ENCODE data around the gene GULP1.
"Not testable (repeated sequence)": the region's sequence is repeated elsewhere in the genome, so short reads cannot be mapped to it uniquely, and the experiment has no call there.

GULP1 gene

GRCh38 chr2:188272121-188272520, 19.6 kb upstream of the GULP1 start:
- no peak for DNase-seq (ENCODE audit: insufficient read length, low spot score)
- FAIRE-seq: no peak
- no peak for TF ChIP-seq PAX5 (IDR thresholded peaks at IDR 0.05; ENCODE audit: insufficient read depth, low read length, severe bottlenecking)
- no peak for TF ChIP-seq POU2F2 (IDR thresholded peaks at IDR 0.05; ENCODE audit: low read depth, low read length)
- no peak for TF ChIP-seq TAF1 (IDR thresholded peaks at IDR 0.05; ENCODE audit: low read depth, low read length)
- no peak for TF ChIP-seq SPI1 (IDR thresholded peaks at IDR 0.05; ENCODE audit: low read depth, low read length)
- TF ChIP-seq POLR2AphosphoS5 (IDR thresholded peaks at IDR 0.05; ENCODE audit: low read depth, low read length): no peak
- TF ChIP-seq POLR2A (IDR thresholded peaks at IDR 0.05; ENCODE audit: low read depth, low read length): no peak

GRCh38 chr2:188274274-188274673, 17.4 kb upstream of the GULP1 start:
- DNase-seq (ENCODE audit: insufficient read length, low spot score): no peak
- no peak for TF ChIP-seq PAX5 (IDR thresholded peaks at IDR 0.05; ENCODE audit: insufficient read depth, low read length, severe bottlenecking)
- TF ChIP-seq TAF1 (IDR thresholded peaks at IDR 0.05; ENCODE audit: low read depth, low read length): no peak
- no peak for TF ChIP-seq SPI1 (IDR thresholded peaks at IDR 0.05; ENCODE audit: low read depth, low read length)
- no peak for TF ChIP-seq POU2F2 (IDR thresholded peaks at IDR 0.05; ENCODE audit: low read depth, low read length)
- no peak for TF ChIP-seq POLR2AphosphoS5 (IDR thresholded peaks at IDR 0.05; ENCODE audit: low read depth, low read length)
- TF ChIP-seq POLR2A (IDR thresholded peaks at IDR 0.05; ENCODE audit: low read depth, low read length): no peak
- no peak for FAIRE-seq

- FAIRE-seq: no peak
- TF ChIP-seq TAF1 (IDR thresholded peaks at IDR 0.05; ENCODE audit: low read depth, low read length): no peak
- no peak for TF ChIP-seq POLR2A (IDR thresholded peaks at IDR 0.05; ENCODE audit: low read depth, low read length)
- TF ChIP-seq POLR2AphosphoS5 (IDR thresholded peaks at IDR 0.05; ENCODE audit: low read depth, low read length): no peak
- TF ChIP-seq POU2F2 (IDR thresholded peaks at IDR 0.05; ENCODE audit: low read depth, low read length): no peak
- no peak for TF ChIP-seq PAX5 (IDR thresholded peaks at IDR 0.05; ENCODE audit: insufficient read depth, low read length, severe bottlenecking)
- no peak for TF ChIP-seq SPI1 (IDR thresholded peaks at IDR 0.05; ENCODE audit: low read depth, low read length)
- no peak for DNase-seq (ENCODE audit: insufficient read length, low spot score)
Measured at GRCh38 chr2:188276255-188276654, 15.4 kb upstream of the GULP1 start.

GRCh38 chr2:188277786-188278185, 13.9 kb upstream of the GULP1 start:
- TF ChIP-seq SPI1 (IDR thresholded peaks at IDR 0.05; ENCODE audit: low read depth, low read length): no peak
- FAIRE-seq (no peak), DNase-seq (ENCODE audit: insufficient read length, low spot score) (no peak)

DNA sequence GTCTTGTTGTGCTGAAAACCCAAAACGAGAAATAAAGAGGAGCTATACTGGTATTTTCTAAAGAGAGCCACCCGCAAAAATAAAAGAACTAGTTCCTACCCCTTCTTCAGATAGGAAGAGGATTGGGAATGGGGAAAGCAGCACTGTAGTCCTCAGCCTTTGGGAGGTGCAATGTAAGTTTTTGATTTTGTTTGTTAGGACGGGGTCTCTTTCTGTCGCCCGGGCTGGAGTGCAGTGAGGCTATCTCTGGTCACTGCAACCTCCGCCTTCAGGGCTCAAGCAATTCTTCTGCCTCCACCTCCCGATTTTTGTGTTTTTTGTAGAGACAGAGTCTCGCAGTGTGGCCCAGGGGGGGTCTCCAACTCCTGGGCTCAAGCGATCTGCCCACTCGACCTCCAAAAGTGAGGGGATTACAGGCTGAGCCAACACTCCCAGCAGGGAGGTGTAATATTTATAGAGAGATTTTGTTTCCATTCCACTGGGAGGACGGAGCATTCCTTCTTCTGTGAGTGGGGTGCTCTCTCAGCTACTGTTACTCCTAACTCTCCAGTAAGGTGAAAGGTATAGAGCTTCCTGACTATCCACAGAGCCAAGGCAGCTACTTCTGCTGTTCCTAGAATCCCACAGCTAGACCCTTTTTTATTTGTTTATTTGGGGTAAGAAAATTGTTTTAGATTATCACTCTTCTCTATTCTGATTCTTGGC, 13.1 kb upstream of the GULP1 start:
- TF ChIP-seq POLR2A (IDR thresholded peaks at IDR 0.05; ENCODE audit: low read depth, low read length): no peak
- no peak for TF ChIP-seq SPI1 (IDR thresholded peaks at IDR 0.05; ENCODE audit: low read depth, low read length)
- TF ChIP-seq POLR2AphosphoS5 (IDR thresholded peaks at IDR 0.05; ENCODE audit: low read depth, low read length): no peak
- TF ChIP-seq POU2F2 (IDR thresholded peaks at IDR 0.05; ENCODE audit: low read depth, low read length): no peak
- no peak for TF ChIP-seq TAF1 (IDR thresholded peaks at IDR 0.05; ENCODE audit: low read depth, low read length)
- TF ChIP-seq PAX5 (IDR thresholded peaks at IDR 0.05; ENCODE audit: insufficient read depth, low read length, severe bottlenecking): no peak
- FAIRE-seq: no peak
- no peak for DNase-seq (ENCODE audit: insufficient read length, low spot score)

- no peak for FAIRE-seq
- TF ChIP-seq POU2F2 (IDR thresholded peaks at IDR 0.05; ENCODE audit: low read depth, low read length) (no peak), POLR2AphosphoS5 (IDR thresholded peaks at IDR 0.05; ENCODE audit: low read depth, low read length) (no peak), TAF1 (IDR thresholded peaks at IDR 0.05; ENCODE audit: low read depth, low read length) (no peak), SPI1 (IDR thresholded peaks at IDR 0.05; ENCODE audit: low read depth, low read length) (no peak), PAX5 (IDR thresholded peaks at IDR 0.05; ENCODE audit: insufficient read depth, low read length, severe bottlenecking) (no peak), POLR2A (IDR thresholded peaks at IDR 0.05; ENCODE audit: low read depth, low read length) (no peak)
- no peak for DNase-seq (ENCODE audit: insufficient read length, low spot score)
Measured at GRCh38 chr2:188279093-188279445, 12.6 kb upstream of the GULP1 start.

DNA sequence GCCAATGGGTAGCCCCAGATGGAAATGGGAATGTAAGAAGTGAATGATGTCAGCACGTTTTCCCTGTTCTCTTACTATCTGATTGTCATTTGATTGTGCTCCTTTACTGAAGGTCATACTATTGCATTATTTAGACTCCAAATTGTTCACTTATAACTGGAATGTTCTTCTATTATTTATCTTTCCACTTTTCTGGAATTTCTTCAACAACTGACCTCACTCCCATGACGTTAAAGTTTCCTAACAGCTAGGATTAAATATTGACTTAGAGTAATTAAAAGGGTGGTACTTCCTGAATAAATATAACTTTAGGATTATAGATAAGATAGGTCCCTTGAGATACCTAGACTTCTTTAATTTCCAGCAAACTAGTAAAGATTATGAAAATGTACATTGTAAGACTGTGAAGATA, 10.9 kb upstream of the GULP1 start:
- no peak for TF ChIP-seq TAF1 (IDR thresholded peaks at IDR 0.05; ENCODE audit: low read depth, low read length)
- TF ChIP-seq POLR2A (IDR thresholded peaks at IDR 0.05; ENCODE audit: low read depth, low read length): no peak
- no peak for TF ChIP-seq SPI1 (IDR thresholded peaks at IDR 0.05; ENCODE audit: low read depth, low read length)
- TF ChIP-seq POU2F2 (IDR thresholded peaks at IDR 0.05; ENCODE audit: low read depth, low read length): no peak
- no peak for TF ChIP-seq POLR2AphosphoS5 (IDR thresholded peaks at IDR 0.05; ENCODE audit: low read depth, low read length)
- TF ChIP-seq PAX5 (IDR thresholded peaks at IDR 0.05; ENCODE audit: insufficient read depth, low read length, severe bottlenecking): no peak
- FAIRE-seq: no peak
- DNase-seq (ENCODE audit: insufficient read length, low spot score): no peak

- no peak for FAIRE-seq
- DNase-seq (ENCODE audit: insufficient read length, low spot score): no peak
Measured at GRCh38 chr2:188282907-188283306, 8.8 kb upstream of the GULP1 start.

GRCh38 chr2:188284251-188284650, 7.4 kb upstream of the GULP1 start:
- DNase-seq (ENCODE audit: insufficient read length, low spot score); FAIRE-seq: not testable (repeated sequence)
- TF ChIP-seq SPI1 (IDR thresholded peaks at IDR 0.05; ENCODE audit: low read depth, low read length): peak; percentile 27; the same call in 1 of the 2 replicates

More at GRCh38 chr2:188282907-188283306, 8.8 kb upstream of the GULP1 start:
- TF ChIP-seq POU2F2 (IDR thresholded peaks at IDR 0.05; ENCODE audit: low read depth, low read length) (no peak), PAX5 (IDR thresholded peaks at IDR 0.05; ENCODE audit: insufficient read depth, low read length, severe bottlenecking) (no peak), TAF1 (IDR thresholded peaks at IDR 0.05; ENCODE audit: low read depth, low read length) (no peak), SPI1 (IDR thresholded peaks at IDR 0.05; ENCODE audit: low read depth, low read length) (no peak), POLR2AphosphoS5 (IDR thresholded peaks at IDR 0.05; ENCODE audit: low read depth, low read length) (no peak), POLR2A (IDR thresholded peaks at IDR 0.05; ENCODE audit: low read depth, low read length) (no peak)

- no peak for FAIRE-seq
- DNase-seq (ENCODE audit: insufficient read length, low spot score): no peak
- TF ChIP-seq POLR2AphosphoS5 (IDR thresholded peaks at IDR 0.05; ENCODE audit: low read depth, low read length): no peak
- TF ChIP-seq TAF1 (IDR thresholded peaks at IDR 0.05; ENCODE audit: low read depth, low read length): no peak
- no peak for TF ChIP-seq SPI1 (IDR thresholded peaks at IDR 0.05; ENCODE audit: low read depth, low read length)
- TF ChIP-seq POLR2A (IDR thresholded peaks at IDR 0.05; ENCODE audit: low read depth, low read length): no peak
- TF ChIP-seq POU2F2 (IDR thresholded peaks at IDR 0.05; ENCODE audit: low read depth, low read length): no peak
- TF ChIP-seq PAX5 (IDR thresholded peaks at IDR 0.05; ENCODE audit: insufficient read depth, low read length, severe bottlenecking): no peak
Measured at GRCh38 chr2:188285049-188285448, 6.6 kb upstream of the GULP1 start.

Data from GM12891 (cell line).